ENCODE data around the gene MSL2.

The MSL2 gene

DNA sequence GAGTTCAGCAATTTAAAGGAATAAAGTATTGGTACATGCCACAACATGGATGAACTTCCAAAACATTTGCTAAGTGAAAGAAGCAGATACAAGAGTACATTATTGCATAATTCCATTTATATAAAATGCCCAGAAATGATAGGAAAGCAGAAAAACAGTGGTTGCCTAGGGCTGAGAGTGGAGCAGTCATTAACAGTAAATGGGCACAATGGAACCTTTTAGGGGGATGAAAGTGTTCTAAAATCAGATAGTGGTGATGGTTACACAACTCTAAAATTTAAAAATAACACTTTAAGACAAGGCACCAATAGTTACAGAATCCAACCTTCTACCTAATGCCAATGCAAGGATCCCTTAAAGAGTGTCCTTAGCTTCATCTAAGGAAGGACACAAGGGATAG lies 34.6 kb downstream of the MSL2 start:
- H3K23ac ChIP-seq (ENCODE audit: low read length in 2 of 2): no peak overlapping the region
- no peaks in the 10 kb centered on the region for H3K9me3 ChIP-seq (ENCODE audit: control insufficient read depth, low read length)

DNA sequence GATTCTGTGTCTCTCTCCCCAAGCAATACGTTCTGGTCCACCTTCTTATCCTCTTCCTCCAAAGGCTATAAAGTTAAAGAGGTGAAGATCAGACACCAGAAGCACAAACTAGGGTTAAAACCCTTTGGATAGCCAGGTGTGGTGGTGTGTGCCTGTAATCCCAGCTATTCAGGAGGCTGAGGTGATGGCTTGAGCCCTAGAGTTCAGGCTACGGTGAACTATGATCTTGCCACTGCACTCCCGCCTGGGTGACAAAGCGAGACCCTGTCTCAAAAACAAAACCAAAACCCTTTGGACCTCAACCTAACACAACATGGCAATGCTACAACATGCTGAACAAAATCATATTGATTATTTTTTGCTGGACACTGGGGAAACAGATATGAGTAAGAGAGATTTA lies 43.2 kb downstream of the MSL2 start:
- H3K14ac ChIP-seq (ENCODE audit: low read length in 2 of 2): no peak overlapping the region
- H3K4me2 ChIP-seq (ENCODE audit: low read length, poor library complexity, severe bottlenecking): no peak overlapping the region
- no peak overlapping the region for H2BK15ac ChIP-seq (ENCODE audit: low read depth, poor library complexity, severe bottlenecking)
- H3K27ac ChIP-seq (ENCODE audit: low read length, poor library complexity, severe bottlenecking): no peak overlapping the region
- H3K36me3 ChIP-seq (ENCODE audit: control insufficient read depth in 1 of 2, insufficient read depth in 2 of 2, low read depth in 1 of 2, low read length in 2 of 2): peaks cover 4 to 30% of the 10 kb centered on the region in 2 experiments
- H3K18ac ChIP-seq (ENCODE audit: low read depth in 1 of 2, low read length in 2 of 2): no peak overlapping the region
- no peak overlapping the region for H4K91ac ChIP-seq (ENCODE audit: low read length)
- H3K4ac ChIP-seq (ENCODE audit: low read depth in 1 of 2, low read length in 2 of 2): no peak overlapping the region
- no peak overlapping the region for H2BK5ac ChIP-seq (ENCODE audit: low read depth, low read length, poor library complexity, severe bottlenecking)
- no peak overlapping the region for H3K23ac ChIP-seq (ENCODE audit: low read length in 2 of 2)
- 100% methylated on average over 3 of the region's 4 CpGs for WGBS
- H3K4me3 ChIP-seq (ENCODE audit: insufficient read depth in 1 of 2, low read depth in 1 of 2, low read length in 2 of 2): no peak overlapping the region
- DNase-seq: no peak
- H3K79me1 ChIP-seq (replicated peaks; ENCODE audit: low read length, poor library complexity, severe bottlenecking): peaks cover 4% of the 10 kb centered on the region
- no peak overlapping the region for H2AFZ ChIP-seq (ENCODE audit: low read depth, low read length)
- no peaks in the 10 kb centered on the region for H3K9me3 ChIP-seq (ENCODE audit: control insufficient read depth, low read length)
- H3K4me1 ChIP-seq (ENCODE audit: control insufficient read depth, insufficient read depth, low read depth, low read length): peaks cover 4% of the 10 kb centered on the region
- H2BK120ac ChIP-seq (ENCODE audit: low read depth, low read length): no peak overlapping the region
- no peaks in the 10 kb centered on the region for H3K27me3 ChIP-seq (ENCODE audit: control insufficient read depth in 1 of 2, insufficient read depth in 1 of 2, low read length in 2 of 2)
- no peak overlapping the region for H2BK12ac ChIP-seq (ENCODE audit: low read length in 2 of 2)
- no peak overlapping the region for H4K8ac ChIP-seq (ENCODE audit: low read length)
- no peak overlapping the region for H2AK5ac ChIP-seq (ENCODE audit: low read length, severe bottlenecking)
- H3K9ac ChIP-seq (ENCODE audit: low read length): no peak overlapping the region

More for the DNA sequence above, 34.6 kb downstream of the MSL2 start:
- Histone ChIP-seq H3K18ac (ENCODE audit: low read depth in 1 of 2, low read length in 2 of 2) (no peak overlapping the region), H3K9ac (ENCODE audit: low read length) (no peak overlapping the region), H4K91ac (ENCODE audit: low read length) (no peak overlapping the region), H3K14ac (ENCODE audit: low read length in 2 of 2) (no peak overlapping the region), H3K27ac (ENCODE audit: low read length, poor library complexity, severe bottlenecking) (no peak overlapping the region), H2BK12ac (ENCODE audit: low read length in 2 of 2) (no peak overlapping the region), H3K27me3 (ENCODE audit: control insufficient read depth in 1 of 2, insufficient read depth in 1 of 2, low read length in 2 of 2) (no peaks in the 10 kb centered on the region), H3K4ac (ENCODE audit: low read depth in 1 of 2, low read length in 2 of 2) (no peak overlapping the region), H3K4me3 (ENCODE audit: insufficient read depth in 1 of 2, low read depth in 1 of 2, low read length in 2 of 2) (no peak overlapping the region), H2BK120ac (ENCODE audit: low read depth, low read length) (no peak overlapping the region), H2AFZ (ENCODE audit: low read depth, low read length) (no peak overlapping the region), H3K4me1 (ENCODE audit: control insufficient read depth, insufficient read depth, low read depth, low read length) (peaks cover 4% of the 10 kb centered on the region), H2BK5ac (ENCODE audit: low read depth, low read length, poor library complexity, severe bottlenecking) (no peak overlapping the region), H3K36me3 (ENCODE audit: control insufficient read depth in 1 of 2, insufficient read depth in 2 of 2, low read depth in 1 of 2, low read length in 2 of 2) (no peaks in the 10 kb centered on the region), H3K4me2 (ENCODE audit: low read length, poor library complexity, severe bottlenecking) (no peak overlapping the region), H3K79me1 (replicated peaks; ENCODE audit: low read length, poor library complexity, severe bottlenecking) (no peaks in the 10 kb centered on the region), H2BK15ac (ENCODE audit: low read depth, poor library complexity, severe bottlenecking) (no peak overlapping the region), H2AK5ac (ENCODE audit: low read length, severe bottlenecking) (no peak overlapping the region), H4K8ac (ENCODE audit: low read length) (no peak overlapping the region)
- no peak for DNase-seq

DNA sequence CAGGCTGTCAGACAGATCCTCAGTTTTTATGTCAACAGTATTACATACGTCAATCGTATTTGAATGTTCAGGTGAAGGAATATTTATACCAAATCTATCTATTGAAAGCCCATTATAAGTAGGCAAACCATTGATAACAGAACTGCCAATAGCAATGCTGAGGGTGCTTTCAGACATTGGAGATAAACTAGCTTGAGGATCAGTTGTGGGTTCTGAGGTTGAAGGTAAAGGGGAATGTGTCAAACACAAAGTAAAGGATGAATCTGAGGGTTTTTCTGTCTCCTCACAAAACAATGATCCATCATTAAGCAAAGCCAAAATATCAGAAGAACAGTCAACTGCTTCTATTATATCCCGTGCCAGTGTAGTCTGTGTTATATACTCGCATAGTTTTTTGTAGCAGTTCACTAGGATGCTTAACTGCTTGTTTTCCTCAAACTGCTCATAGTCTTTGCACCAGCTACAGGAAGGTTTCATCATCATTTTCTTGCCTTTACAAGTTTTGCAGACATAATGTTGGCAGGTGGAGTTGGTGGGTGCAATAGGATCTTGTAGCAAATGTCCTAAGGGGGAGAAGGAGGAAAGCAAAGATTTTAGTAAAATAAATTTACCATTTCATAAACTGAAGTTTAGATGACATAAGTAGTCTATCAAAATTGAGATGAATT lies 43.8 kb downstream of the MSL2 start:
- Histone ChIP-seq H2AK5ac (ENCODE audit: low read length, severe bottlenecking) (no peak overlapping the region), H3K4ac (ENCODE audit: low read depth in 1 of 2, low read length in 2 of 2) (no peak overlapping the region), H4K91ac (ENCODE audit: low read length) (no peak overlapping the region), H3K18ac (ENCODE audit: low read depth in 1 of 2, low read length in 2 of 2) (no peak overlapping the region), H3K36me3 (ENCODE audit: control insufficient read depth in 1 of 2, insufficient read depth in 2 of 2, low read depth in 1 of 2, low read length in 2 of 2) (peaks cover 4 to 36% of the 10 kb centered on the region in 2 experiments), H3K4me2 (ENCODE audit: low read length, poor library complexity, severe bottlenecking) (no peak overlapping the region), H3K27ac (ENCODE audit: low read length, poor library complexity, severe bottlenecking) (no peak overlapping the region), H2BK12ac (ENCODE audit: low read length in 2 of 2) (no peak overlapping the region), H3K9me3 (ENCODE audit: control insufficient read depth, low read length) (no peaks in the 10 kb centered on the region), H3K79me1 (replicated peaks; ENCODE audit: low read length, poor library complexity, severe bottlenecking) (peaks cover 4% of the 10 kb centered on the region), H3K14ac (ENCODE audit: low read length in 2 of 2) (no peak overlapping the region), H2BK5ac (ENCODE audit: low read depth, low read length, poor library complexity, severe bottlenecking) (no peak overlapping the region), H2BK15ac (ENCODE audit: low read depth, poor library complexity, severe bottlenecking) (no peak overlapping the region), H3K23ac (ENCODE audit: low read length in 2 of 2) (no peak overlapping the region), H2BK120ac (ENCODE audit: low read depth, low read length) (no peak overlapping the region), H3K9ac (ENCODE audit: low read length) (no peak overlapping the region), H3K4me3 (ENCODE audit: insufficient read depth in 1 of 2, low read depth in 1 of 2, low read length in 2 of 2) (no peak overlapping the region), H3K27me3 (ENCODE audit: control insufficient read depth in 1 of 2, insufficient read depth in 1 of 2, low read length in 2 of 2) (no peaks in the 10 kb centered on the region), H2AFZ (ENCODE audit: low read depth, low read length) (no peak overlapping the region), H4K8ac (ENCODE audit: low read length) (no peak overlapping the region), H3K4me1 (ENCODE audit: control insufficient read depth, insufficient read depth, low read depth, low read length) (peaks cover 4% of the 10 kb centered on the region)
- DNase-seq: no peak
- 100% methylated on average over 2 of the region's 4 CpGs for WGBS

DNA sequence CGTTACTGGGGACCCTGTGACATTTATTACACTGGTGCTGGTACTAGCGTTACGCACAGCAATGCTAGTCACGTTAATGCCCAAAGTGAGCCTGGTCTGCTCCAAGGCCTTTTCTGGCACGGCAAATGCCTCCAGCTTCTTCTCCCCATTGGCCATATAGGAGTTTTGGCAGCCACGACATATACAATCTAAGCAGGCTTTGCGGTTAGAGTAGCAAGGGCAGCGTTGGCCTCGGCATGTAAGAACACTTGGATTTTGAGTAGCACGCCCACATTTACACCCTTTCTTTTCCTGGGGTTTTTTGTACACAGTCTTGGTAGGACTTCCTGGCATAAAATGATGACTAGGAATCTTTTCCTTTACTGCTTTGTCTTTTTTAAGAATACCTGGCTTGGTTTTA lies 44.9 kb downstream of the MSL2 start:
- no peak overlapping the region for H2BK15ac ChIP-seq (ENCODE audit: low read depth, poor library complexity, severe bottlenecking)
- peaks cover 6% of the 10 kb centered on the region for H3K4me1 ChIP-seq (ENCODE audit: control insufficient read depth, insufficient read depth, low read depth, low read length)
- H4K8ac ChIP-seq (ENCODE audit: low read length): no peak overlapping the region
- no peak overlapping the region for H4K91ac ChIP-seq (ENCODE audit: low read length)
- no peak overlapping the region for H3K23ac ChIP-seq (ENCODE audit: low read length in 2 of 2)
- H2BK12ac ChIP-seq (ENCODE audit: low read length in 2 of 2): no peak overlapping the region
- WGBS: 96% methylated on average over 9 of the region's 10 CpGs
- H3K9me3 ChIP-seq (ENCODE audit: control insufficient read depth, low read length): no peaks in the 10 kb centered on the region
- DNase-seq: no peak
- H2AK5ac ChIP-seq (ENCODE audit: low read length, severe bottlenecking): no peak overlapping the region
- H3K14ac ChIP-seq (ENCODE audit: low read length in 2 of 2): no peak overlapping the region
- no peak overlapping the region for H3K4me3 ChIP-seq (ENCODE audit: insufficient read depth in 1 of 2, low read depth in 1 of 2, low read length in 2 of 2)
- peaks cover 7 to 41% of the 10 kb centered on the region in 2 experiments for H3K36me3 ChIP-seq (ENCODE audit: control insufficient read depth in 1 of 2, insufficient read depth in 2 of 2, low read depth in 1 of 2, low read length in 2 of 2)
- peaks cover 6% of the 10 kb centered on the region for H3K79me1 ChIP-seq (replicated peaks; ENCODE audit: low read length, poor library complexity, severe bottlenecking)
- H2BK5ac ChIP-seq (ENCODE audit: low read depth, low read length, poor library complexity, severe bottlenecking): no peak overlapping the region
- no peak overlapping the region for H3K9ac ChIP-seq (ENCODE audit: low read length)
- no peak overlapping the region for H3K27ac ChIP-seq (ENCODE audit: low read length, poor library complexity, severe bottlenecking)
- no peak overlapping the region for H2AFZ ChIP-seq (ENCODE audit: low read depth, low read length)
- no peak overlapping the region for H2BK120ac ChIP-seq (ENCODE audit: low read depth, low read length)
- H3K4me2 ChIP-seq (ENCODE audit: low read length, poor library complexity, severe bottlenecking): no peak overlapping the region
- no peaks in the 10 kb centered on the region for H3K27me3 ChIP-seq (ENCODE audit: control insufficient read depth in 1 of 2, insufficient read depth in 1 of 2, low read length in 2 of 2)
- H3K4ac ChIP-seq (ENCODE audit: low read depth in 1 of 2, low read length in 2 of 2): no peak overlapping the region
- no peak overlapping the region for H3K18ac ChIP-seq (ENCODE audit: low read depth in 1 of 2, low read length in 2 of 2)

All from mesenchymal stem cell (in vitro differentiated cells and primary cell).